Neuronal stem cell (in vitro differentiated cells): ENCODE data around the gene CFAP126.
"Not testable (repeated sequence)": the region's sequence is repeated elsewhere in the genome, so short reads cannot be mapped to it uniquely, and the experiment has no call there.

Experiments
- DNase-seq: peaks from one replicate; pipeline ENCODE4 v3.0.0-alpha.2; 2013; ENCODE audit warnings: low spot score
- H2AFZ ChIP-seq: one replicate; pipeline ENCODE4 v1.6.1; 2013; ENCODE audit warnings: mild to moderate bottlenecking, low read length, inconsistent platforms
- H2AK5ac ChIP-seq: 2 replicates; pipeline ENCODE4 v1.6.1; 2013; ENCODE audit warnings: low read depth, mild to moderate bottlenecking, inconsistent platforms, low read length, moderate library complexity, mixed read lengths
- H2BK120ac ChIP-seq: 2 replicates; pipeline ENCODE4 v1.6.1; 2013; ENCODE audit warnings: low read depth, mild to moderate bottlenecking, inconsistent platforms, low read length, moderate library complexity, mixed read lengths
- H2BK12ac ChIP-seq: one replicate; pipeline ENCODE4 v1.6.1; 2013; ENCODE audit warnings: low read length, inconsistent platforms
- H2BK15ac ChIP-seq: 2 replicates; pipeline ENCODE4 v1.6.1; 2013; ENCODE audit warnings: mild to moderate bottlenecking, low read length, inconsistent platforms, mixed read lengths
- H2BK5ac ChIP-seq: one replicate; pipeline ENCODE4 v1.6.1; 2013; ENCODE audit warnings: inconsistent platforms, mild to moderate bottlenecking, low read length, moderate library complexity
- H3K14ac ChIP-seq: one replicate; pipeline ENCODE4 v1.6.1; 2013; ENCODE audit warnings: low read length, inconsistent platforms
- H3K18ac ChIP-seq: 2 replicates; pipeline ENCODE4 v1.6.1; 2013; ENCODE audit warnings: low read length, inconsistent platforms
- H3K23ac ChIP-seq: 2 replicates; pipeline ENCODE4 v1.6.1; 2013; ENCODE audit warnings: low read depth, mild to moderate bottlenecking, mixed read lengths, low read length, inconsistent platforms; ENCODE audit not compliant: poor library complexity
- H3K27ac ChIP-seq: replicated peaks from 3 replicates; pipeline ENCODE4 v1.5.1; 2013; ENCODE audit warnings: low read length, inconsistent platforms
- H3K27me3 ChIP-seq, 3 experiments: 2 replicates each; pipeline ENCODE4 v1.6.1; 2013; ENCODE audit warnings: low read length in 3 of 3, mild to moderate bottlenecking in 2 of 3, inconsistent platforms in 1 of 3, low read depth in 1 of 3, mixed read lengths in 1 of 3, moderate library complexity in 1 of 3; ENCODE audit not compliant: control insufficient read depth in 3 of 3, insufficient read depth in 3 of 3
- H3K36me3 ChIP-seq, 2 donors: replicated peaks in 1 of 2; 2 replicates each; pipeline ENCODE4 v1.6.1; 2013; ENCODE audit warnings: low read length in 2 of 2; ENCODE audit not compliant: control insufficient read depth in 2 of 2, insufficient read depth in 2 of 2
- H3K4ac ChIP-seq: 2 replicates; pipeline ENCODE4 v1.6.1; 2013; ENCODE audit warnings: inconsistent platforms, mild to moderate bottlenecking, low read length, moderate library complexity
- H3K4me1 ChIP-seq, 2 donors: 1 replicate in 1 of 2; 2 replicates in 1 of 2; pipeline ENCODE4 v1.6.1; 2013; ENCODE audit warnings: low read length in 2 of 2, low read depth in 1 of 2; ENCODE audit not compliant: control insufficient read depth in 2 of 2, insufficient read depth in 1 of 2
- H3K4me2 ChIP-seq: one replicate; pipeline ENCODE4 v1.6.1; 2013; ENCODE audit warnings: mild to moderate bottlenecking, low read length, inconsistent platforms; ENCODE audit not compliant: insufficient read depth, poor library complexity, severe bottlenecking
- H3K4me3 ChIP-seq, 2 donors: 2 replicates each; pipeline ENCODE4 v1.5.1; 2013; ENCODE audit warnings: low read length in 2 of 2, mild to moderate bottlenecking in 2 of 2, inconsistent platforms in 1 of 2, moderate library complexity in 1 of 2
- H3K79me1 ChIP-seq: one replicate; pipeline ENCODE4 v1.6.1; 2013; ENCODE audit warnings: low read depth, mild to moderate bottlenecking, inconsistent platforms, low read length, moderate library complexity
- H3K9ac ChIP-seq: one replicate; pipeline ENCODE4 v1.6.1; 2013; ENCODE audit warnings: mild to moderate bottlenecking, low read depth, low read length, inconsistent platforms; ENCODE audit not compliant: poor library complexity
- H3K9me3 ChIP-seq, 2 donors: replicated peaks in 1 of 2; 2 replicates each; pipeline versions ENCODE3 to v1.6.1; 2013; ENCODE audit warnings: low read length in 2 of 2, mild to moderate bottlenecking in 2 of 2, inconsistent platforms in 1 of 2, low read depth in 1 of 2, mixed read lengths in 1 of 2, moderate library complexity in 1 of 2; ENCODE audit not compliant: control insufficient read depth in 2 of 2, insufficient read depth in 1 of 2
- H4K8ac ChIP-seq: one replicate; pipeline ENCODE4 v1.6.1; 2013; ENCODE audit warnings: low read depth, mild to moderate bottlenecking, inconsistent platforms, low read length, moderate library complexity
- H4K91ac ChIP-seq: one replicate; pipeline ENCODE4 v1.6.1; 2013; ENCODE audit warnings: low read length, low read depth, mild to moderate bottlenecking, inconsistent platforms; ENCODE audit not compliant: poor library complexity
- WGBS, 2 donors: extraction: QIAGEN DNeasy Blood & Tissue Kit; methylation state at CpG; one replicate each; pipeline ENCODE4 v1.1.7; 2013; ENCODE audit warnings: missing lambda C conversion rate in 2 of 2, mixed read lengths in 1 of 2; ENCODE audit not compliant: insufficient read length in 2 of 2, insufficient replicate concordance in 1 of 2; ENCODE audit errors: extremely low coverage in 2 of 2; 5-methylcytosine and 5-hydroxymethylcytosine counted together

The CFAP126 gene

DNA sequence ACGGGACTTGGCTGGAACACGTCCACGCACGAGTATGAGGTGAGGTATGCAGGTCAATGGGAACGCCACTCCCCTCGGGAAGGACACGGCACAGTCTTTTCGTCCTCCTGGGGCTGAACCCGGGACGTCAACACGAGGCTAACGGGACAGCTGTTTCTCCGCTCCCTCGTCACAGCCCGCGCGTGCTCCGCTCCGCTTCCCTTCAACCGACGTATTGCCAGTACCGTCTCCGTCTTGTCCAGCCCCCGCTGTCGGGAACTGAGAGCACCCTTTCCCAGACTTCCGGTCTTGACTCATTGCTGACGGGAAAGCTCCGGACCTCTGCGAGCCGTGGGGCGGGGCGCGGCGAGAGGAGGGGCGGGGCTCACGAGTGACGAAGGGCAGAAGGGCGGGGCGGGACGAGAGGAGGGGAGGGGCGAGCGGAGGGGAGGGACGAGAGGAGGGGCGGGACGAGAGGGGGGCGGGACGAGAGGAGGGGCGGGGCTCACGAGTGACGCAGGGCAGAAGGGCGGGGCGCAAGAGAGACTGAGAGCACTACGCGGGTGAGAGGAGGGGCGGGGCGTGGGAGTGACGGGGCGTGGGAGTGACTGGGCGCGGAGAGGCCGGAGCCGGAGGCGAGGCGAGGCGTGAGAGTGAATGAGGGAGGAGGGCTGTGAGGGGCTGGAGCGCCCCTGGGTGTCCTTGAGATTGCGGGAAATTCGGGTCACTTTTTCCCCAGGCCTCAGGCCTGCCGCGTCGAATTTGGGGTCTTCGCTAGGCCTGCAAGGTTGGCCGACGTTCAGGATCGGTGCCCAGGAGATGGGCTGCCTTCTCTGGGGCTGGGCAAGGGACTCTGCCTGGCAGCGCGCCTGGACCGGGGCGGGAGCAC, 22.2 kb upstream of the CFAP126 start:
- no peak overlapping the region for H2AK5ac ChIP-seq
- H3K4me3 ChIP-seq, result peak overlapping the region; percentile 86 to 92
- peaks cover 3 to 6% of the 10 kb centered on the region in 2 donors for H3K4me1 ChIP-seq
- H3K23ac ChIP-seq, result peak overlapping the region; percentile 98
- peak overlapping the region; percentile 96 for H2AFZ ChIP-seq
- peak overlapping the region; percentile 83 for H3K4me2 ChIP-seq
- peak overlapping the region; percentile 66 for H2BK5ac ChIP-seq
- no CpG with 5 or more reads among the region's 79 CpGs for WGBS, 2 donors
- H3K36me3 ChIP-seq, result no peaks in the 10 kb centered on the region
- H3K18ac ChIP-seq, result peak overlapping the region; percentile 95
- DNase-seq, result peak; percentile 92
- no peak overlapping the region for H4K91ac ChIP-seq
- peak overlapping the region; percentile 96 for H3K9ac ChIP-seq
- no peak overlapping the region for H3K4ac ChIP-seq
- no peaks in the 10 kb centered on the region for H3K9me3 ChIP-seq
- H3K79me1 ChIP-seq, result no peaks in the 10 kb centered on the region
- H4K8ac ChIP-seq, result peak overlapping the region; percentile 99
- H3K27ac ChIP-seq, result no peak overlapping the region
- H2BK120ac ChIP-seq, result peak overlapping the region; percentile 28
- H3K27me3 ChIP-seq, result peaks cover 0 to 2% (median 0%) of the 10 kb centered on the region in 3 experiments
- H3K14ac ChIP-seq, result peak overlapping the region; percentile 89
- peak overlapping the region; percentile 94 for H2BK12ac ChIP-seq
- no peak overlapping the region for H2BK15ac ChIP-seq

GRCh38 chr1:161389158-161389557, 21.5 kb upstream of the CFAP126 start:
- H3K18ac ChIP-seq, H3K27me3 ChIP-seq, H2BK12ac ChIP-seq, H2BK5ac ChIP-seq, H4K91ac ChIP-seq, H3K27ac ChIP-seq, H3K23ac ChIP-seq, H2AK5ac ChIP-seq, H2BK120ac ChIP-seq, H3K4ac ChIP-seq, H3K9me3 ChIP-seq, H2BK15ac ChIP-seq, H3K14ac ChIP-seq, H3K79me1 ChIP-seq, H3K36me3 ChIP-seq, H3K9ac ChIP-seq, DNase-seq, H4K8ac ChIP-seq, H3K4me1 ChIP-seq: not testable (repeated sequence)
- Histone ChIP-seq H3K4me2 (peak overlapping the region; percentile 83), H3K4me3 (peak overlapping the region in 1 of 2 donors; percentile 76), H2AFZ (peak overlapping the region; percentile 96)
- WGBS, 2 donors, result no CpG with 5 or more reads among the region's 16 CpGs

GRCh38 chr1:161388639-161389038, 21.0 kb upstream of the CFAP126 start:
- Histone ChIP-seq H3K27ac (no peak overlapping the region), H3K9me3 (no peaks in the 10 kb centered on the region), H3K79me1 (no peaks in the 10 kb centered on the region), H4K91ac (no peak overlapping the region), H2BK12ac (no peak overlapping the region), H3K4me2 (no peak overlapping the region), H3K23ac (no peak overlapping the region), H2BK120ac (no peak overlapping the region), H2BK15ac (no peak overlapping the region), H3K14ac (no peak overlapping the region), H4K8ac (no peak overlapping the region), H2AK5ac (no peak overlapping the region), H3K36me3 (no peaks in the 10 kb centered on the region), H2BK5ac (no peak overlapping the region), H3K4me3 (no peak overlapping the region), H3K27me3 (peaks cover 0 to 2% (median 0%) of the 10 kb centered on the region in 3 experiments), H3K9ac (no peak overlapping the region), H3K4ac (no peak overlapping the region), H3K18ac (no peak overlapping the region), H3K4me1 (peaks cover 3 to 6% of the 10 kb centered on the region in 2 donors), H2AFZ (no peak overlapping the region)
- no CpG with 5 or more reads among the region's 3 CpGs for WGBS, 2 donors
- no peak for DNase-seq

DNA sequence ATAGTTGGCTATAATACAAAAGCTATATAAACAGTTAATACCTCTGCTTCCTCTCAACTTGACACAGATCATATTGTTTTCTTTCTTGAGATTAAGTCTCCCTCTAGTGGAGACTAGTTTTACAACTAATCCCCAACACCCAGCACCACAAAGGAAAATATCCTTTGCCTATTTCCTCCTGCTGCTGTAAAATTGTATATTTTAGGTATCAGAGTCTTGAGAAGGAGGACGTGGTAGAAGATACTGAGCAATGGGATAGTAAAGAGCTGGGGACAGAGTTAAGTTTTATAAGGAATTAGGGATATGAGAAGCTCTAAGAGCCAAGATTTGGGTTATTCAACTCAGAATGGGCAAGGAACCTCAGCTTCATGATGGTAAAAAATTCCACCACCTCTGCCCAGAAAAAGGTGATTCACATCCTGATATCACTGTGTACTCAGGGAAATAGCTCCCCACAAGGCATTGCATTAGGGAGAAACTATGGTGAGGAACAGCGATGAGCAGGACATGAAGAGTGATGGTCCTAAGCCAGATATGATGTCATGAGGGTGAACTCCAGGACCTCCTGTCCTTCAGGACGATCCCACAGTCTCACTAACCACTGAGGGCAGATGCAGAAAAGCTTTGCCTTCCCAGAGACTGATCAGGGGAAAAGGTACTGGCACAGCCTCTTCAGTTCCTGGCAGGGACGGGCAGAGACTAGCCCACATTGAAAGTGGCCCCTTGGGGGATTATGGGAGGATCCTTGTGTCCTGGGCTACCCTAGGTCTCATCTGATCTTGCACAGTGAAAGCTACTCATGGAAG, 14.7 kb upstream of the CFAP126 start:
- H3K4ac ChIP-seq, result no peak overlapping the region
- no peak overlapping the region for H2BK5ac ChIP-seq

More for the DNA sequence above, 14.7 kb upstream of the CFAP126 start:
- no peak overlapping the region for H2BK12ac ChIP-seq
- H2AFZ ChIP-seq, result peak overlapping the region; percentile 69
- no peaks in the 10 kb centered on the region for H3K79me1 ChIP-seq
- H3K18ac ChIP-seq, result no peak overlapping the region
- no peak overlapping the region for H3K23ac ChIP-seq
- no peaks in the 10 kb centered on the region for H3K36me3 ChIP-seq
- peak; percentile 29 for DNase-seq
- H3K9me3 ChIP-seq, result no peaks in the 10 kb centered on the region
- no peak overlapping the region for H2BK15ac ChIP-seq
- no peaks in the 10 kb centered on the region for H3K4me1 ChIP-seq
- no peak overlapping the region for H2BK120ac ChIP-seq
- no peak overlapping the region for H4K8ac ChIP-seq
- H3K27me3 ChIP-seq, result no peaks in the 10 kb centered on the region
- no peak overlapping the region for H4K91ac ChIP-seq
- no peak overlapping the region for H3K14ac ChIP-seq
- WGBS, 2 donors, result no CpG with 5 or more reads among the region's 4 CpGs
- no peak overlapping the region for H3K27ac ChIP-seq
- no peak overlapping the region for H2AK5ac ChIP-seq
- no peak overlapping the region for H3K4me3 ChIP-seq
- H3K4me2 ChIP-seq, result no peak overlapping the region
- H3K9ac ChIP-seq, result no peak overlapping the region
